HUES64 (cell line): ENCODE data around the gene SESN2.

ENCODE experiments used
- H3K27ac ChIP-seq: 2 replicates; pipeline ENCODE4 v1.7.0; 2013; ENCODE audit warnings: low read depth, low read length, inconsistent platforms
- H3K27me3 ChIP-seq: 2 replicates; pipeline ENCODE4 v1.6.1; 2013; ENCODE audit warnings: mild to moderate bottlenecking, low read length; ENCODE audit not compliant: insufficient read depth
- H3K36me3 ChIP-seq: 2 replicates; pipeline ENCODE4 v1.6.1; 2013; ENCODE audit warnings: mild to moderate bottlenecking, low read length; ENCODE audit not compliant: insufficient read depth
- H3K4me1 ChIP-seq: 2 replicates; pipeline ENCODE4 v1.6.1; 2013; ENCODE audit warnings: mild to moderate bottlenecking, low read length, moderate library complexity; ENCODE audit not compliant: insufficient read depth
- H3K4me3 ChIP-seq: 2 replicates; pipeline ENCODE4 v1.5.1; 2013; ENCODE audit warnings: mild to moderate bottlenecking, low read length, moderate library complexity
- H3K9ac ChIP-seq: 2 replicates; pipeline ENCODE4 v1.6.1; 2013; ENCODE audit warnings: mild to moderate bottlenecking, low read depth, low read length
- H3K9me3 ChIP-seq: 2 replicates; pipeline ENCODE4 v1.6.1; 2013; ENCODE audit warnings: low read depth, low read length; ENCODE audit not compliant: insufficient read depth
- WGBS: fragments of 150-250, 120-280 bp; methylation state at CpG from one replicate; pipeline ENCODE4 v1.1.7; 2013; ENCODE audit warnings: missing lambda C conversion rate; 5-methylcytosine and 5-hydroxymethylcytosine counted together

SESN2 gene

GRCh38 chr1:28240024-28240423, 19.3 kb upstream of the SESN2 start:
- no peak overlapping the region for H3K9ac ChIP-seq
- no peaks in the 10 kb centered on the region for H3K4me1 ChIP-seq
- 88% methylated on average over 4 of the region's 4 CpGs for WGBS
- H3K4me3 ChIP-seq: no peak overlapping the region
- no peaks in the 10 kb centered on the region for H3K9me3 ChIP-seq
- H3K36me3 ChIP-seq: peaks cover 16% of the 10 kb centered on the region
- H3K27me3 ChIP-seq: no peaks in the 10 kb centered on the region
- H3K27ac ChIP-seq: no peak overlapping the region

- 93% methylated on average over 10 of the region's 10 CpGs for WGBS
- H3K4me3 ChIP-seq: no peak overlapping the region
- H3K4me1 ChIP-seq: no peaks in the 10 kb centered on the region
- peaks cover 16% of the 10 kb centered on the region for H3K36me3 ChIP-seq
- no peak overlapping the region for H3K9ac ChIP-seq
- H3K27me3 ChIP-seq: no peaks in the 10 kb centered on the region
- no peaks in the 10 kb centered on the region for H3K9me3 ChIP-seq
- H3K27ac ChIP-seq: no peak overlapping the region
Observed at GRCh38 chr1:28241638-28242241, 17.6 kb upstream of the SESN2 start.

- Histone ChIP-seq H3K9me3 (no peaks in the 10 kb centered on the region), H3K27ac (no peak overlapping the region), H3K9ac (no peak overlapping the region), H3K27me3 (no peaks in the 10 kb centered on the region), H3K36me3 (peaks cover 4% of the 10 kb centered on the region; the same call in 1 of the 2 replicates), H3K4me1 (peaks cover 12% of the 10 kb centered on the region), H3K4me3 (no peak overlapping the region)
- 89% methylated on average over 2 of the region's 2 CpGs for WGBS
Observed at GRCh38 chr1:28243685-28244311, 15.5 kb upstream of the SESN2 start.

GRCh38 chr1:28244549-28245251, 14.6 kb upstream of the SESN2 start:
- Histone ChIP-seq H3K9me3 (no peaks in the 10 kb centered on the region), H3K27me3 (no peaks in the 10 kb centered on the region), H3K36me3 (peaks cover 3% of the 10 kb centered on the region; the same call in 1 of the 2 replicates), H3K27ac (no peak overlapping the region), H3K9ac (no peak overlapping the region), H3K4me3 (no peak overlapping the region), H3K4me1 (peaks cover 19% of the 10 kb centered on the region)
- whole genome bisulfite sequencing: 96% methylated on average over 12 of the region's 13 CpGs

GRCh38 chr1:28246427-28246832, 12.9 kb upstream of the SESN2 start:
- no peak overlapping the region for H3K27ac ChIP-seq
- no peaks in the 10 kb centered on the region for H3K9me3 ChIP-seq
- H3K36me3 ChIP-seq: no peaks in the 10 kb centered on the region
- peak overlapping the region; percentile 63 for H3K9ac ChIP-seq
- H3K4me3 ChIP-seq: peak overlapping the region; percentile 63
- 71% methylated on average over 10 of the region's 11 CpGs for WGBS
- no peaks in the 10 kb centered on the region for H3K27me3 ChIP-seq
- peaks cover 22% of the 10 kb centered on the region for H3K4me1 ChIP-seq

GRCh38 chr1:28247612-28248272, 11.6 kb upstream of the SESN2 start:
- Histone ChIP-seq H3K4me1 (peaks cover 22% of the 10 kb centered on the region), H3K27me3 (no peaks in the 10 kb centered on the region), H3K36me3 (no peaks in the 10 kb centered on the region), H3K27ac (peak overlapping the region; percentile 41; the same call in 1 of the 2 replicates), H3K9me3 (no peaks in the 10 kb centered on the region), H3K4me3 (peak overlapping the region; percentile 63), H3K9ac (no peak overlapping the region)
- WGBS: 83% methylated on average over 11 of the region's 11 CpGs

GRCh38 chr1:28248273-28249012, 10.9 kb upstream of the SESN2 start:
- H3K4me1 ChIP-seq: peaks cover 22% of the 10 kb centered on the region
- peak overlapping the region; percentile 27 for H3K9ac ChIP-seq
- no peaks in the 10 kb centered on the region for H3K27me3 ChIP-seq
- no peaks in the 10 kb centered on the region for H3K36me3 ChIP-seq
- peak overlapping the region; percentile 70; the same call in 1 of the 2 replicates for H3K27ac ChIP-seq
- 12% methylated on average over 12 of the region's 12 CpGs for WGBS
- H3K4me3 ChIP-seq: peak overlapping the region; percentile 16
- no peaks in the 10 kb centered on the region for H3K9me3 ChIP-seq

- H3K36me3 ChIP-seq: no peaks in the 10 kb centered on the region
- no peaks in the 10 kb centered on the region for H3K27me3 ChIP-seq
- peak overlapping the region; percentile 16 for H3K4me3 ChIP-seq
- peak overlapping the region; percentile 27 for H3K9ac ChIP-seq
- H3K27ac ChIP-seq: peak overlapping the region; percentile 70; the same call in 1 of the 2 replicates
- no peaks in the 10 kb centered on the region for H3K9me3 ChIP-seq
- H3K4me1 ChIP-seq: peaks cover 22% of the 10 kb centered on the region
- 75% methylated on average over 3 of the region's 3 CpGs for WGBS
Observed at GRCh38 chr1:28249013-28249865, 10.1 kb upstream of the SESN2 start.

GRCh38 chr1:28249866-28250295, 9.4 kb upstream of the SESN2 start:
- Histone ChIP-seq H3K27me3 (no peaks in the 10 kb centered on the region), H3K36me3 (no peaks in the 10 kb centered on the region), H3K27ac (peak overlapping the region; percentile 46; the same call in 1 of the 2 replicates), H3K9me3 (no peaks in the 10 kb centered on the region), H3K4me3 (no peak overlapping the region), H3K4me1 (peaks cover 22% of the 10 kb centered on the region), H3K9ac (no peak overlapping the region)
- WGBS: 69% methylated on average over 4 of the region's 4 CpGs
